ENCODE measurements around the gene KCNF1.

GRCh38 chr2:10876394-10876793 is 35.3 kb upstream of the KCNF1 start:
- TF ChIP-seq EZH2 (optimal IDR thresholded peaks at IDR 0.05; ENCODE audit: low read depth, low read length) (no peak), CTCF (IDR thresholded peaks at IDR 0.05; ENCODE audit: low read length) (no peak)
